HuH-7.5 (cell line): ENCODE measurements around the gene USH2A.
"Not testable (repeated sequence)": the region's sequence is repeated elsewhere in the genome, so short reads cannot be mapped to it uniquely, and the experiment has no call there.

Experiments
- DNase-seq: peaks from one replicate; pipeline ENCODE4 v3.0.0; 2011; ENCODE audit warnings: low spot score

USH2A gene

GRCh38 chr1:216388558-216388957 is 34.7 kb downstream of the USH2A start:
- DNase-seq, result no peak

- no peak for DNase-seq
Measured at GRCh38 chr1:216387782-216388181, 35.5 kb downstream of the USH2A start.

GRCh38 chr1:216379441-216379840 is 43.8 kb downstream of the USH2A start:
- DNase-seq, result no peak

DNA sequence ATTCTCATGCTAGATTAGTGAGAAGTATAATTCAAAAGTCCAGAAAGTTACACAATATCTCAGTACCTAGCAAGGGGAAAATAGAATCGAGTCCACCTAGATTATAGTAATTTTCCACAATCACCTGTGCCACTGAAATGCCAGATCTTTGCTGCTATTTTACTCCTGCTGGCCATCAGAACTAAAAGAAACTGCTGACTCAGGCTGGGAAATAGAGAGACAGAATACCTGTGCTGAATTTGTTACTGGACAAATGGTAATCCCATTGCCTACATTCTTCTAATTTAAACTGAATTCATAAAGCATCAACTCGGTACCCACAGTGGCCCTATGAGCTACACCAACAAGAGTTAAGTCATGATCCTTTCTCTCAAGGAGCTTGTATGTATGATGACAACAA is 55.0 kb downstream of the USH2A start:
- no peak for DNase-seq

GRCh38 chr1:216366979-216367378 is 56.3 kb downstream of the USH2A start:
- no peak for DNase-seq

DNA sequence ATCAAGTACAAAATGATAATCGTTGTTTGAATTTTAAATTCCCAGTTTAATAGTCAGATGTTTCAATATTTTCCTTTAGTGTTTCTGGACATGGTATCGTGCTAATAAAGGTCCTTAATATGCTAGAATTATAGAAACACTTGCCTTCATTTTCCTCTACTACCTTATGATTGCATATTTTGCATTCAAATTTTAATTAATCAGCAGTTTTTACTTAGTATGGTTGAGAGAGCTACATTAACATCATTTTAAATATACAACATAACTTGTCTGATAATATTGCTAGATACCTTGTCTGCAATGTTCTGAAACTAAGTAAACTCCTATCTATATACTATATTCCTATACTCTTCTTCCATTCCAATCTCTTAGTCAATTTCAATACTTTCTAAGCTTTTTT is 66.3 kb downstream of the USH2A start:
- DNase-seq, result no peak

DNA sequence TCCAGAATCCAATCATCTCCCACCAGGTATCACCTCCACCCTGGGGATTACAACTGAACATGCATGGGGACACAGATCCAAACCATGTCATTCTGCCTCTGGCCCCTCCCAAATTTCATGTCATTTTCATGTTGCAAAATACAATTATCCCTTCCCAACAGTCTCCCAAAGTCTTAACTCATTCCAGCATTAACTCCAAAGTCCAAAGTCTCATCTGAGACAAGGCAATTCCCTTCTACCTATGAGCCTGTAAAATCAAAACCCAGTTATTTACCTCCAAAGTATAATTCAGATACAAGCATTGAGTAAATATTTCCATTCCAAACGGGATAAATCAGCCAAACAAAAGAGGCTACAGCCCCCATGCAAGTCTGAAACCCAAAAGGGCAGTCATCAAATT is 73.1 kb downstream of the USH2A start:
- DNase-seq, result no peak

- no peak for DNase-seq
Measured at GRCh38 chr1:216346526-216346925, 76.7 kb downstream of the USH2A start.

DNA sequence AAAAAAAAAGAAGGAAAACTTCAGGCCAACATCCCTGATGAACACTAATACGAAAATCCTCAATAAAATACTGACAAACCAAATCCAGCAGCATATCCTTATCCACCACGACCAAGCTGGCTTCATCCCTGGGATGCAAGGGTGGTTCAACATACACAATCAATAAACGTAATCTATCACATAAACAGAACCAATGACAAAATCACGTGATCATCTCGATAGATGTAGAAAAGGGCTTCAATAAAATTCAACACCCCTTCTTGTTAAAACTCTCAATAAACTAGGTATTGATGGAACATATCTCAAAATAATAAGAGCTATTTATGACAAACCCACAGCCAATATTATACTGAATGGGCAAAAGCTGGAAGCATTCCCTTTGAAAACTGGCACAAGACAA is 82.7 kb downstream of the USH2A start:
- DNase-seq, result not testable (repeated sequence)

GRCh38 chr1:216332462-216332861 is 90.8 kb downstream of the USH2A start:
- no peak for DNase-seq

DNA sequence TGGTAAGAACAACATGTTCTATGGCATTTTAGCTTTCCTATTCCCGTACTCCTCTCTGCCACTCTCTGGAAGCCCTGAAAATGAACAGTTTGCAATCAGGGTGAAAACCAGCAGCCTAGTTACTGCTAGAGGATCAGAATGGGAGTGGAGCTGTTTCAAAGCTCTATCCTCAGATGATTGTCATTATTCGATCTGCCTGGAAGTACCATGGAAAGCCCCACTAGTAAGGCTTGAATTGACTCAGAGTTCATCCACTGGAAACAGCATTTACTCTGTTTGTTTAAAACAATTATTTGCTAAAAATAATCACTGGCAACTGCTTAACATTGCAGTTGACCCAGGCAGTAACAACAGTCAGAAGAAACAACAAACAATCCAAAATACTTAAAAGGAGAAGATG is 91.2 kb downstream of the USH2A start:
- DNase-seq, result no peak

- no peak for DNase-seq
Measured at GRCh38 chr1:216331211-216331610, 92.0 kb downstream of the USH2A start.

- DNase-seq, result no peak
Measured at GRCh38 chr1:216330262-216330661, 93.0 kb downstream of the USH2A start.

DNA sequence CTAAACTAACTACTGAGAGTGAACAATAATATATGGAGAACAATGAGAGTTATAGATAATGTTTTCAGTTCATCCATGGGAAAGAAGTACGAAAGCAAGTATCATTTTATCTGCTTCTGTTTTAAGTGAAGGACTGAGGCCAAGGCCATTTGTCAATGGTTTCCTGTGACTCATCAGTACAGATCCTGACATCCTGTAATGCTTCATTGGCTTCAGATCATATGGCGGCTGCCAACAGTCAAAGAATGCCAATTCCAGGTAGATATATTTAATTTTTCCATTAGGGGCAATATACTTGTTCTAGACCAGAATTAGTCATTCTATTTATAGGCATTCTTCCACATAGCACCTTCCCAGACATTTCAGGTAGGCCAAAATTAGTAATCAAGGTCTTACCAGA is 97.3 kb downstream of the USH2A start:
- no peak for DNase-seq

DNA sequence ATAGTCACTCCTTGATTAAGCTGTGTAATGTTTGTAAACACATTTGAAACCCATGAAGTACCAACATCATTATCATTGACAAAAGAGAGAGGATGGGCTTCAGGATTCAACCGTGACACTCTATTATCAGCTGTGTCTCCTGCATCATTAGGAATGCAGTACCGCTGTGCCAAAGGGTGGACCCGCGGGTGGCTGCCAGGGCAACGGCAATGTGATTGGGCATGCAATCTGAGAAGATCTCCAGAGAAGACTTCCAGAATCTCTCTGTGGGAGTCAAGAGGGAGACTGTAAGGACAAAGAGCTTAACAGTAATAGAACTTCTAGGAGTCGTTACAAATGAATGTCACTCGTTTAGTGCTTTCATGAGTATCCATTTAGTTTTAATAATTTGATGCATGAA is 97.9 kb downstream of the USH2A start:
- DNase-seq, result no peak

GRCh38 chr1:216323344-216323743 is 99.9 kb downstream of the USH2A start:
- no peak for DNase-seq

- DNase-seq, result no peak
Measured at GRCh38 chr1:216314379-216315095, 108.7 kb downstream of the USH2A start.

GRCh38 chr1:216310776-216311175 is 112.5 kb downstream of the USH2A start:
- DNase-seq, result no peak

GRCh38 chr1:216306830-216307229 is 116.4 kb downstream of the USH2A start:
- DNase-seq, result no peak

GRCh38 chr1:216303690-216304089 is 119.6 kb downstream of the USH2A start:
- DNase-seq, result no peak

DNA sequence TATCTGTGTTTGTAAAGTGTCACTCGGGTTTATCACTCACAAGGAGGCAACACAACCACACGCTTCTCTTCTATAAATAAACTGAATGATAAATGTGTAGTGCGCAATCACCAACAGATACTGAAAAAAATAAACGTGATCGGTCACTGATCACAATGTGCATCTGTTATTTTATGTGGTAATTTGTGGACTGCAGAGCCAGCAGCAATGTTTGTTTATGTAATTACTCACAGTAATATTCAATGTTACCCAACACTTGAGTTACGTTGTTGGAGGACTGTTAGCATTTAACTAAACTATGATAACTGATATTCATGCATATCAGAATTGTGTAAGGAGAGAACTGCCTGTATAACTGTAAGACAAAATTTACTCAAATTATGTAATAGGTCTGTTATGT is 129.6 kb downstream of the USH2A start:
- no peak for DNase-seq

GRCh38 chr1:216290074-216290473 is 133.2 kb downstream of the USH2A start:
- no peak for DNase-seq

DNA sequence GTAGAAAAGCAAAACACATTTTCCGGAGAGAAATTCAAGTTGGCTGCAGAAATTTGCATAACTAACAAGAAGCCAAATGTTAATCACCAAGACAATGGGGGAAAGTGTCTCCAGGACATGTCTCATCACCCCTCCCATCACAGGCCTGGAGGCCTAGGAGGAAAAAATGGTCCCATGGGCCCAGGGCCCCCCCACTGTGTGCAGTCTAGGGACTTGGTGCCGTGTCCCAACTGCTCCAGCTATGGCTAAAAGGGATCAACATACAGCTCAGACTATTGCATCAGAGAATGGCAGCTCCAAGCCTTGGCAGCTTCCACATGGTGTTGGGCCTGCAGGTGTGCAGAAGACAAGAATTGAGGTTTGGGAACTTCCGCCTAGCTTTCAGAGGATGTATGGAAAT is 138.2 kb downstream of the USH2A start:
- DNase-seq, result no peak

- DNase-seq, result no peak
Measured at GRCh38 chr1:216281757-216282156, 141.5 kb downstream of the USH2A start.
